Upper lobe of left lung (tissue), 6 donors: ENCODE results near the gene GULP1. TPM values are rescaled to one million over a fixed set of nuclear protein-coding genes. Genes with fewer than 3 reads are reported as not detected.
"Not testable (repeated sequence)": the region's sequence is repeated elsewhere in the genome, so short reads cannot be mapped to it uniquely, and the experiment has no call there.

Source experiments
- ATAC-seq, 2 donors: fragments of 200-7000 bp; cut with Tn5 transposase; one replicate each; pipeline ENCODE4 v1.9.1; 2022; ENCODE audit warnings: mild to moderate bottlenecking in 2 of 2, moderate library complexity in 2 of 2; ENCODE audit not compliant: low FRiP score in 2 of 2
- DNase-seq, 2 donors: peaks; one replicate each; pipeline ENCODE4 v3.0.0-alpha.2; 2019 to 2020
- H3K27ac ChIP-seq, 4 donors: fragments of 200-600 bp; sonication (generic); one replicate each; pipeline ENCODE4 v1.5.1; 2016 to 2019
- H3K27me3 ChIP-seq, 4 donors: fragments of 200-600 bp; sonication (generic); one replicate each; pipeline ENCODE4 v1.5.1; 2017 to 2019
- H3K36me3 ChIP-seq, 4 donors: fragments of 200-600 bp; sonication (generic); one replicate each; pipeline ENCODE4 v1.5.1; 2016 to 2019
- H3K4me1 ChIP-seq, 4 donors: fragments of 200-600 bp; sonication (generic); one replicate each; pipeline ENCODE4 v1.5.1; 2018 to 2019
- H3K4me3 ChIP-seq, 4 donors: fragments of 200-600 bp; sonication (generic); one replicate each; pipeline ENCODE4 v1.5.1; 2017 to 2019; ENCODE audit warnings: mild to moderate bottlenecking in 2 of 4, moderate library complexity in 1 of 4
- H3K9me3 ChIP-seq, 4 donors: fragments of 200-600 bp; sonication (generic); one replicate each; pipeline ENCODE4 v1.5.1; 2018 to 2019
- CTCF ChIP-seq, 6 experiments: fragments of 450-650 bp in 4 of 6; fragments of 200-600 bp in 2 of 6; sonication (generic) in 2 of 6; IDR thresholded peaks; one replicate each; pipeline ENCODE4 v1.5.1; 2016 to 2019; ENCODE audit warnings: antibody characterized with exemption in 6 of 6
- EP300 ChIP-seq, 4 donors: sonication (generic); formaldehyde crosslinking; IDR thresholded peaks; one replicate each; pipeline ENCODE4 v1.5.1; 2017; ENCODE audit warnings: antibody characterized with exemption in 4 of 4, control low read depth in 2 of 4
- POLR2A ChIP-seq, 4 donors: fragments of 450-650 bp; IDR thresholded peaks; one replicate each; pipeline ENCODE4 v1.5.1; 2016 to 2017; ENCODE audit warnings: antibody characterized with exemption in 4 of 4, mild to moderate bottlenecking in 2 of 4
- POLR2AphosphoS5 ChIP-seq, 2 donors: sonication (generic); formaldehyde crosslinking; IDR thresholded peaks; one replicate each; pipeline ENCODE4 v1.5.1; 2017; ENCODE audit warnings: antibody characterized with exemption in 2 of 2
- WGBS, 2 donors: methylation state at CpG; one replicate each; pipeline ENCODE4 v1.1.5; 2017 to 2018; 5-methylcytosine and 5-hydroxymethylcytosine counted together
- total RNA-seq, 6 donors: library from RNA; depleted of rRNA in 4 of 6; stranded (reverse); fragments of >200 nt in 4 of 6; gene quantifications; one replicate each; pipeline versions ENCODE4 v1.1.0 to v1.2.1, GENCODE V29; 2016 to 2021
- donor health status: DM: no; HTN: no; CAD: no; lungs with moderate emphysema.
- donor health status: DM: no; HTN: yes; CAD: no; lungs with severe emphysema.

The GULP1 gene
- total RNA-seq, 6 donors from 2014 or later = 12.5 to 71.2 (median 32.7) TPM

GRCh38 chr2:188604579-188604978 is 312.9 kb downstream of the GULP1 start:
- ATAC-seq = no peak
- H3K27me3 ChIP-seq = no peaks in the 10 kb centered on the region
- TF ChIP-seq CTCF (IDR thresholded peaks at IDR 0.05) = no peak
- TF ChIP-seq EP300 (IDR thresholded peaks at IDR 0.05) = no peak
- TF ChIP-seq POLR2AphosphoS5 (IDR thresholded peaks at IDR 0.05) = no peak
- no peak for TF ChIP-seq POLR2A (IDR thresholded peaks at IDR 0.05)
- 53 to 71% methylated on average over 1 of the region's 1 CpG for WGBS, 2 donors
- H3K36me3 ChIP-seq = no peaks in the 10 kb centered on the region
- no peak overlapping the region for H3K4me3 ChIP-seq
- H3K27ac ChIP-seq = no peak overlapping the region
- H3K9me3 ChIP-seq = no peaks in the 10 kb centered on the region
- H3K4me1 ChIP-seq = no peaks in the 10 kb centered on the region
- DNase-seq = no peak

GRCh38 chr2:188605609-188606584 is 314.2 kb downstream of the GULP1 start:
- not testable (repeated sequence) for H3K4me1 ChIP-seq, H3K27me3 ChIP-seq, H3K27ac ChIP-seq, H3K36me3 ChIP-seq, H3K4me3 ChIP-seq, H3K9me3 ChIP-seq, ATAC-seq
- DNase-seq = peak in 1 of 2 donors; percentile 58
- 94 to 96% methylated on average over 27 to 38 of the region's 39 CpGs for WGBS, 2 donors

- H3K4me1 ChIP-seq = not testable (repeated sequence)
These were observed 314.9 kb downstream of the GULP1 start for GRCh38 chr2:188606596-188606995.

GRCh38 chr2:188607501-188607900 is 315.8 kb downstream of the GULP1 start:
- no peak for ATAC-seq
- 32% methylated on average over 2 of the region's 2 CpGs for WGBS, 2 donors
- no peaks in the 10 kb centered on the region for H3K27me3 ChIP-seq
- TF ChIP-seq CTCF (IDR thresholded peaks at IDR 0.05) = no peak
- TF ChIP-seq EP300 (IDR thresholded peaks at IDR 0.05) = no peak
- TF ChIP-seq POLR2AphosphoS5 (IDR thresholded peaks at IDR 0.05) = no peak
- TF ChIP-seq POLR2A (IDR thresholded peaks at IDR 0.05) = no peak
- H3K4me3 ChIP-seq = no peak overlapping the region
- no peaks in the 10 kb centered on the region for H3K9me3 ChIP-seq
- no peak for DNase-seq
- no peaks in the 10 kb centered on the region for H3K4me1 ChIP-seq
- no peaks in the 10 kb centered on the region for H3K36me3 ChIP-seq
- no peak overlapping the region for H3K27ac ChIP-seq

More at GRCh38 chr2:188606596-188606995, 314.9 kb downstream of the GULP1 start:
- 95 to 97% methylated on average over 10 to 18 of the region's 30 CpGs for WGBS, 2 donors
- H3K36me3 ChIP-seq, H3K4me3 ChIP-seq, ATAC-seq, H3K9me3 ChIP-seq, H3K27me3 ChIP-seq, H3K27ac ChIP-seq: not testable (repeated sequence)
- peak in 1 of 2 donors; percentile 60 for DNase-seq

- TF ChIP-seq CTCF (IDR thresholded peaks at IDR 0.05) (no peak), EP300 (IDR thresholded peaks at IDR 0.05) (no peak), POLR2AphosphoS5 (IDR thresholded peaks at IDR 0.05) (no peak), POLR2A (IDR thresholded peaks at IDR 0.05) (no peak)
- WGBS, 2 donors = 84 to 85% methylated on average over 1 of the region's 1 CpG
- Histone ChIP-seq H3K9me3 (no peaks in the 10 kb centered on the region), H3K4me3 (no peak overlapping the region), H3K36me3 (no peaks in the 10 kb centered on the region), H3K4me1 (no peaks in the 10 kb centered on the region), H3K27me3 (no peaks in the 10 kb centered on the region), H3K27ac (no peak overlapping the region)
- ATAC-seq = no peak
- no peak for DNase-seq
These were observed 317.8 kb downstream of the GULP1 start for GRCh38 chr2:188609321-188610049.
